ENCODE results near the gene MRPL55. TPM values are rescaled to one million over a fixed set of nuclear protein-coding genes. Genes with fewer than 3 reads are reported as not detected.

The MRPL55 gene
- total RNA-seq, 1 donor from 2014 or later = 65.6 TPM

Small RNA genes within 50 kb of the gene (microRNA-seq; reads per million reads assigned to microRNA genes)
- gene MIR3620 = not detected

Other genes starting within 250 kb of the MRPL55 start
- 0.59 TPM for gene WNT9A, start 161.4 kb downstream of the MRPL55 start, total RNA-seq
- gene WNT3A, start 102.3 kb downstream of the MRPL55 start, total RNA-seq = not detected
- 251 TPM for gene ARF1, start 26.6 kb downstream of the MRPL55 start, total RNA-seq
- 7.3 TPM for gene C1orf35, start 6.0 kb downstream of the MRPL55 start, total RNA-seq
- gene GUK1, start 31.0 kb upstream of the MRPL55 start, total RNA-seq = 143 TPM
- gene GJC2, start 40.6 kb upstream of the MRPL55 start, total RNA-seq = 1.6 TPM
- 14.8 TPM for gene IBA57, start 56.5 kb upstream of the MRPL55 start, total RNA-seq
- 316 TPM for gene OBSCN, start 98.7 kb upstream of the MRPL55 start, total RNA-seq

All from Right ventricle myocardium superior (tissue), 1 donor.